SKM-1 treated with dmso at 0.1 percent for 144 hours (cell line): ENCODE results near the gene DNAJC5.
"Not testable (repeated sequence)": the region's sequence is repeated elsewhere in the genome, so short reads cannot be mapped to it uniquely, and the experiment has no call there.

ENCODE experiments used
- DNase-seq: peaks from one replicate; lab custom pipeline; 2025; ENCODE audit not compliant: unreplicated experiment; lab: John Stamatoyannopoulos, UW

Gene DNAJC5, protein sequence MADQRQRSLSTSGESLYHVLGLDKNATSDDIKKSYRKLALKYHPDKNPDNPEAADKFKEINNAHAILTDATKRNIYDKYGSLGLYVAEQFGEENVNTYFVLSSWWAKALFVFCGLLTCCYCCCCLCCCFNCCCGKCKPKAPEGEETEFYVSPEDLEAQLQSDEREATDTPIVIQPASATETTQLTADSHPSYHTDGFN

DNA sequence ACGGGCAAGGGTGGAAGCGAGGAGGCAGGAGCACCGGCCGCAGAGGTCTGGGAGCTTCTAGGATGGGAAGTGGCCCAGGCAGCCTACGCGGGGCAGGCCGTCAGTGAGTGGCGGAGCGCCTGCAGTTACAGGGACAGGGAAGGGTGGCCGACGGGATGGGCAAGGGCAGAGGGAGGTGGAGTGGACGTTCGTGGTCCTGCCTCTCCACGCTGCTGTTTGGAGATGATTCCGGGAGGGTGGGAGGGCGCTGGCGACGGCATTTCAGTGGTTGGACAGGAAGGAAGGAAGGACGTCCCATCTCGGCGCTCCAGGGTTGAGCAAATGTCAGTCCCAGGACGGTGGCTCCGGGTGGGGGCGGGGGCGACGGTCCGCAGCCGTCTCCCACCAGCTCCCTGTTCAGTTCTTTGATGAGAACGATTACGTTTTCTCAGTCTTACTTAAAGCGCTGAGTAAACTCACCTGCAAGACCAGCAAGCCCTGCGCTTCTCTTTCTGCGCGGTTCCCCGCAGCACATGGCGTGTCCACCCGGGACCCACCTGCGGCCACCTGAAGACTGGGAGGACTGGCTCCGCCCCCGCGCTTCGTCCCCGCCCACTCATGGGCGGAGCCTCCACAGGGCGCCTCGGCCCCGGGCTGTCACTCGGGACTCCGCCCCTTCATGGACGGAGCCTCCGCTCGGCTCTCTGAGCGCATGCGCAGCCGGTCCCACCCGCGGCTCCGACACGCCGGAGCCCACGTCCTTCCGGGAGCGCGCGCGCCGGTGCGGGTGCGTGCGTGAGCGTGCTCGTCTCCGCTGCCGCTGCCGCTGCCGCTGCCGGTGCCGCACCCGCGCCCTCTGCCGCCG is at the start of gene DNAJC5:
Gene DNAJC5, plus strand, starts transcription at position 769 of the 844 bp plus-strand sequence. CDS start 33,220 bp downstream, outside the sequence.
- DNase-seq: peak; percentile 83

DNA sequence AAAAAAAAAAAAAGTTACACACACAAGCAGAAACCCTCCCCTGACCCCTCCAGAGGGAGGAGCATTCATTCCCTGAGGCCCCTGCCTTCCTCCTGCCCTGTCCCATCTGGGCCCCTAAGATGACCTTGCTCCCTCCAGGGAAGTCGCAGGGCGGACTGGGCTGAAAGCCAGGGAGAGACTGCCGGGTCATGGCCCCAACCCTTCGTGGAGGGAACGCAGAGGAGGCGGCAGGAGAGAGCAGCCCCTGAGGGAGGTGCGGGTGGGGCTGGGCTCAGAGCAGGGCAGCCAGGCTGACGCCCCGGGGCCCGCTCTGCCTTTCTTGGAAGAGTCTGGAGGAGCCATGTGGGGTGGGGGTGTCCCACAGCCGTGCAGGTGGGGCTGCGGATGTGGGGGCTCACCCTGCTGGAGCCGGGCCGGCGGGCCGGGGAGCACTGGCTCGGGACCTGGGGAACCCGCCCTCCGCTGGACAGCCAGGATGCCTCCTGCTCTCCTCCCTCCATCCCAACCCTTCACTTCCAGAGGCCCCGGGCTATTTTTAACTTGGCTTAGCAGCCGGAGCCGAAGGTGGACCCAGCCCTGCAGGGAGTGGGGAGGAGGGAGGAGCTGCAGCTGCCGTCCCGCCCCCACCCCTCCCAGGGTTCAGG is 48.7 kb upstream of the DNAJC5 start:
- DNase-seq: no peak

DNA sequence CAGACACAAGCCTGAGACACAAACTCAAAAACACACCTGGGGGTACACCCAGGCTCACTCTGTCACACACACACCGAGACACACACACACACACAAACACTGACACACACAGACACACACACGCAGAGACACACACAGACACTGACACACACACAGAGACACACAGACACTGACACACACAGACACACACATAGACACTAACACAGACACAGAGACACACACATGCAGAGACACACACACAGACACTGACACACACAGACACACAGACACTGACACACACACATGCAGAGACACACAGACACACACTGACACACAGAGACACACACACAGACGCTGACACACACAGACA is 48.1 kb upstream of the DNAJC5 start:
- no peak for DNase-seq

DNA sequence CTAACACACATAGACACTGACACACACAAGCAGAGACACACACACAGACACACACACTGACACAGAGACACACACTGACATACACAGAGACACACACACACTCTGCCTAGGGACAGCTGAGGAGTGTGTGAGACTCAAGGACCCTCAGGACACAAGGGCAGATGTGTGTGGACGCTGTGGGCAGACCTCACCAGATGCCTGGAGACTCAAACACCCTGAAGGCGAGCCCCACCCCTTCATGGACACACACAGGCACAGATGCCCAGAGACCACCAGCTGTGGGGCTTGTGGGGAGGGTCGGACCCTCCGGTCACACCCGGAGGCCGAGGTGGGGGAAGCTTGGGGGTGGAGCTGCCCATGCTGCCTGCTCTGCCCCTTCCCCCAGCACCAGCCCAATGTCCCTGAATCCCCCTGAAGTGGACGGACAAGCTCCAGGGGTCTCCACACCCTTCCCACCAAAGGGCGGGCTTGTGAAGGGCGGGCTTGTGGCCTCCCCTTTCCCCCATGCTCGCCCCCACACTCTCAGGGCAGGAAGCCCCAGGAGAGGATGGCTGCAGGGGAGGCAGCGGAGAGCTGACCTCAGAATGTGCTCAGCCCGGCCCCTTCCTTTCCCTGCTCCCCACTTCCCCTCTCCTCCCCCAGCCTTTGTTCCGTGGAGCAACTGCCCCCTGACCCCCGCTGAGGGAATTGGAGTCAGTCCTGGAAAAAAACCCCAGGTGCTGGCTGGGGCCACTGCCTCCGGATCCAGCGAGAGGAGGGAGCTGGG is 47.5 kb upstream of the DNAJC5 start:
- DNase-seq: peak; percentile 36

DNA sequence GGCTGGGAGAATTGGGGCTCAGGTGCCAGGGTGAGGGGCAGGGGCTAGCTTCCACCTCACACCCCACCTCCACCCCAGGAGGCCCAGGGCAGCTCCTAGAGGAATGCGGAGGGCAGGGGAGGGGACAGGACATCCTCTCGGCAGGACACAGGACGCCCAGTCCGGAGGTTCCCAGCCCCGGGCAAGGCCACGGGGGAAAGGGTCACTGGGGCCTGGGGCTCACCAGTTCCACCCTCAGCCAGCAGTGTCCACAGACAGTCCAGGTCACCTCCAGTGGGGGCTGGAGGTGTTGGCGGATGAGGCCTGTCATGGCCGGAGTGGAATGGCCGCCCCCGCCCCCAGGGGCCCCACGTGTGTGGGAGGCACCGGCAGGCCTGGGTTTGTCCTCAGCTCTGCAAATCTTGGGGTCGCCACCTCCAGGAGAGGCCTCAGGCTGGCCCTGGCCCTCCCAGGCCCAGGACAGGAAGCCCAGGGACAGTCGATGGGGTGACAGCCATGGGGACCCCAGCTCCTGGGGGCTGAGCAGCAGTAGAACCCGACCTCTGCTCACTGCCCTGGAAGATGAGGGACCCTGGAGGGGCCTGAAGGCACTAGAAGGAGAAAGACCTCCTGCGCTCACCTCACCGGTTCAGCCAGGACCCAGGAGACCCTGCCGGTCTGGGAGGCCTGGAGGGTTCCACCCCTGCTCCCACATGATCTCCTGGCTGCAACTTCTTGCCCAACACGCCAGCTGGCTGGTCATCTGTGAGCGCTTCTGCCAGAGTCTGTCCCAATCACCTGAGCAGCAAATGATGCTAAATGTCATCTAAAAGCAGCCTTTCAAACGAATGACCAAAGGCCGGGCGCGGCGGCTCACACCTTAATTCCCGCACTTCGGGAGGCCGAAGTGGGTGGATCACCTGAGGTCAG is 46.7 kb upstream of the DNAJC5 start:
- no peak for DNase-seq

DNA sequence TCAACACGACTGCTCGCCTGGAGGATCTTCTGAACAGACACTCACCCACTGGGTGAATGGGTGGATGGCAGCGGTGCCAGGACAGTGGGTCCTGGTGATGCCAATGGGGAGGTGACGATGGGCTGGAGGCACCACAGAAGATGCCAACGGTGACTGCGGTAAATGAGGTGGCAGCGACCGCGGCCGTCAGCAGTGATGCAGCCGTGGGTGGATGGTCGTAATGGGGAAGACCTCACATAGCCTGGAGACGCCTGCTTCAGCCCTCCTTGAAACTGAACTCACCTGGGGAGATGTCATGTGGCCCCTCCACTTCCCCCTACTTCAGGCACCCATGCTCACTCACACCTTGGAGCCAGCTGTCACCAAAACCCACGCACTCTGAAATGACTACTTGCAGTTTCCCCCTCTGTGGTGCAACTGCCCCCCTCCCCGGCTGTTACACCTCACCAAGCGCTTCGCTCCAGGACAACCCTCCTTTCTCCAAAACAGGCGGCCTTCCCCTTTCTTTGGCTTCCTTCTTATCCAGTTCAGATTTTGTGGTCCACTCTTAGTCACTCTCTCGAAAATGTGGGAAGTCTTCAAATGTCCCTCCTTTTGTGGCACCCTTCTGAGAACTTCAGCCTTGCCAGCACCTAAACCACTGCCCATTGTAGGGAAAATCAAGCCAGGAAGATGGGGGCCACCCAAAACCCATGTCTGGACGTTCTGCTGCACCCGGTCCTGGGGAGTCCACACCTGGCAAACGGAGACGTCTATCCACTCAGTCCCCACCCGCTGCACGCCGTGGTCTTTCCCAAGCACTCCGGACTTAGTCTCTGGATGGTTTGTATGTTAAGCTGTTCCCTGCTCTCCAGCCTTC is 44.0 kb upstream of the DNAJC5 start:
- DNase-seq: peak; percentile 30

DNA sequence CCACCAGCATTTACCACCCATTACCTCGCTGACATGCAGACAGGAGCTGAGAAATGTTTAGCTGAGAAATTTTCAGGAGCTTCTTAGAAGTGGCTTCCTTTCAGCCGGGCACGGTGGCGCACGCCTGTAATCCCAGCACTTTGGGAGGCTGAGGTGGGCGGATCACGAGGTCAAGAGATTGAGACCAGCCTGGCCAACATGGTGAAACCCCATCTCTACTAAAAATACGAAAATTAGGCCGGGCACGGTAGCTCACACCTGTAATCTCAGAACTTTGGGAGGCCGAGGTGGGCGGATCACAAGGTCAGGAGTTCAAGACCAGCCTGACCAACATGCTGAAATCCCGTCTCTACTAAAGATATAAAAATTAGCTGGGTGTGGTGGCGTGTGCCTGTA is 43.4 kb upstream of the DNAJC5 start:
- DNase-seq: not testable (repeated sequence)

DNA sequence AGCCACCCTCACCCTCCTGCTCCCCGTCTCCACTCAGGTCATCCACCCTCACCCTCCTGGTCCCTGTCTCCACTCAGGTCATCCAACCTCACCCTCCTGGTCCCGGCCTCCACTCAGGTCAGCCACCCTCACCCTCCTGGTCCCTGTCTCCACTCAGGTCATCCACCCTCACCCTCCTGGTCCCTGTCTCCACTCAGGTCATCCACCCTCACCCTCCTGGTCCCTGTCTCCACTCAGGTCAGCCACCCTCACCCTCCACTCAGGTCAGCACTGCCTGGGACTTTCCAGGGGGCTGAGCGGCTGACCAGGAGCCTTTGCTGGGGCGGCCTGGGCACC is 41.2 kb upstream of the DNAJC5 start:
- not testable (repeated sequence) for DNase-seq

DNA sequence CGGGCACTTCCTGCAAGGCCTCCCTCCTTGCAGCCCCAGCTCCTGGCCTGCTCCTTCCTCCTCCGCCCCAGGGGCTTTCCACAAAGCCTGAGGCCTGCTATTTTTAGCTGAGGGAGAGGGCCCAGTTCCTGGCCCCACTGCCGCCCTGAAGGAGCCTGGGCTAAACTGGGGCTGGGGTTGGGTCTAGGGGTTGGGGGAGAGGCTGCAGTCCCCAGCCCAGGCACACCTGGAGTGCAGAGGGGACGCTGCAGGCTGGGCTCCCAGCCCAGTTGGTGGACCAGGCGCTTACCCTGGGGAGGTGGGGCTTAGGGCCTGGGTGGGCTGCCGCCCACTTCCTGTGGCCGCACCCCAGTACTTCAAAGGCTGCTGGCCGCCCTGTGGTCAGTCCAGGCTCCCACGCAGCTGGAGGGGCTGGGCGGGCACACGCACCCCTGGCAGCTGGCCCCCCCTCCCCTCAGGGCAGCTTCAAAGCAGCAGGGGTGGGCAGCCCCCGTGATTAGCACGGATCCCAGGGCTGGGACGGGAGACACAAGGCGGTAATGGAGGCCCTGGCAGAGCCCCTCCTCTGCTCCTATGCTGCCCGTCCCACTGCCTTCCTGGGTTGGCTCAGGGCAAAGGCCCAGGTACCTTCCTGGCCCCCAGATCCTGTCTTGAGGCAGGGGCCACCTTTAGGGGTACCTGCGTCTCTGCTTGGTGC is 40.7 kb upstream of the DNAJC5 start:
- DNase-seq: no peak

DNA sequence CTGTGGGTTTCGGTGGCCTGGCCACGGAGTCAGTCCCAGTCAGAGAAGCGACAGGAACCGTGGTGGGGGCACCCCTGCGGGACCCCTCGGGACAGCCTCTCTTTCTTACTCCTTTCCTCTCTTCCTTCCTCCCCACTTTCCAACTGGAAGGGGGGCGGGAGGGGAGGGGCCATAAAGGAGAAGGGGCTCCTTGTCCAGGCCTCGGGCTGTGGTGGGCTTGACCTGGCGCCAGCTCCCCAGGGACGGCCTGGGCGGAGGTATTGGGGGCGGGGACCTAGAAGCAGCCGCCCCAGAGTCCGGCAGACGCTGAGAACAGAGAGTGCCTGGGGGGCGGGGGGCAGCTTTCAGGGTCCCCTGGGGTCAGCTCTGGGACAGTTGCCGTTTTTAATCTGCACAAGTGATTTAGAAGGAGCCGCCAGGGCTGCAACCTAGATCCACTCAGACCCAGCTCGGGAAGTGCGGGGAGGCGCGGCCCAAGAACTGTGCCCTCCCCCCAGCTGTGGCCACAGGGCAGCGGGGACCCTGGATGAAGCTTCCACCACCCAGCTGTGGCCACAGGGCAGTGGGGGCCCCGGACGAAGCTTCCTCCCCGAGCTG is 40.1 kb upstream of the DNAJC5 start:
- no peak for DNase-seq

DNA sequence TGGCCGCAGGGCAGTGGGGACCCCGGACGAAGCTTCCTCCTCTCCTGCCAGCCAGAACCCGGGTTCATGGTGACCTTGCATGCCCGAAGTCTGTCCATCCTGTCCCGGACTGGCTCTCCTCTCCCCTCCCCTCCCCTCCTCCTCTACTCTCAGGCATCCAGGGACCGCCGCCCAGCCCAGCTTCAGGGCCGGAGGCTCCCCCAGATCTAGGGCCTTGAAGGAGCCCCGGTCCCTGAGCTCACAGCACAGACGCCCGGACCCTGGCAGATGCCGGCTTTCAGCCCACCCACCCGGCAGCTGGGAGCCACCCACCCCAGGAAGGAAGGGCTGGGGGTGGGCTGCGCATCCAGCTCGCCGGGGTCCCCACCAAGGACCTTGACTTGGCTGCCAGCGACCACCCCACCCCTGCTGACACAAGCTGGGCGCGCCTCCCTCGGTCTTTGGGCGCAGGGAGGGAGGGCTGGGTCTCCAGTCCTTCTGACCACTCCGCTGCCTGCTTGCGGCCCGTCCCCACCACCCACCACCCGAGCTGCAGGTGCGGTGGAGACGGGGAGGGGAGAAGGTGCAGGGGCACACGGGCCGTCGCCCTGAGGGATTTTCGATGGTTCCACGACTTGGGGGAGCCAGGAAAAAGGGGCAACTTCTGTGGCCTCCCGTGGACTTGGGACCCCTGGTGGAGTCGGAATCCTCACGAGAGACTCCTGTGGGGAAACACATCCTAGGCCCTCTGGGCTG is 39.4 kb upstream of the DNAJC5 start:
- DNase-seq: no peak

DNA sequence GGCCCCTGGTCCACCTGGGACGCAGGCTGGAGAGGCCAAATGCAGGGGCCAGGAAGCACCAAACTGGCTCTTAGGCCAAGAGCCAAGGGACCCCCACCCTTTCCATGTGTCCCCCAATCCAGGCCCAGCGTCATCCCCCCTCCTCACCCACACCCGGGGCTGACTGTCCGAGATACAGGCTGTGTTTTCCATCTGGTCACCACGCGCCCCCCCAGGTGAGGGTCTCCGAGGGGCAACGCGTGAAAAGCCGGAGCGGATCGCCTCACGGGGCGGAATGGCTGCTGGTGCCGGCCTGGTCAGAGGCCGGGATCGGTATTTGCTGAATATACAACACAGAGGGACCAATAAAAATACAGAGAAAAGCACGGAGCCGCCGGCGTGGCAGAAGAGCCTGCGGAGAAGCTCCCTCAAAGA is 38.8 kb upstream of the DNAJC5 start:
- DNase-seq: no peak

DNA sequence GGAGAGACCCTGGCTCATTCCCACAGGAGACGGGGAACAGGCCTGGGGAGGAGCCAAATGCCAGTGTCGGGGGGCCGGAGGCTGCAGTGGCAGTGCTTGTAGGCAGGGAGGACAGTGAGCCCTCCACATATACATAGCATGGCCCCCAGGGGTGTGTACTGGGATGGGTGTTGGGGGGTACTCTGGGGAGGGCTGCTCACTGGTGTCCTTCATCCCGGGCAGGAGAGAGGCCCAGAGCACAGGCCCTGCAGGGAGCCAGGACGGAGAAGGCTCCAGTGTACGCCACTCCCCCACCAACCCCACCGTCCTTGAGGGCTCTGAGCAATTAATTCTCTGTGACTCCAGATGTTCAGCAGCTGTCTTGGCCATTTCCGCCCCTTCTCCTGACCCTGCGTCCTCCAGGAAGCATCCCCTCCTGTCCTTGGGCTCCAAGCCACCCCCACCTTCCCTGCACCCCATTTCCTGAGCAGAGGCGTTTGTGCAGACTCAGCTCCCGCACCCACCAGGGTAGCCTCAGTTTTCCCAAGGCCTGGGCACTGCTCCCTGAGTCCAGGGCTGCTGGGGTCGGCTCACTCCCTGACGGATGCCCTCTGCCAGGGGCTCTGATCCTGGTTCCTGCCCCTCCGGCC is 37.0 kb upstream of the DNAJC5 start:
- DNase-seq: no peak

DNA sequence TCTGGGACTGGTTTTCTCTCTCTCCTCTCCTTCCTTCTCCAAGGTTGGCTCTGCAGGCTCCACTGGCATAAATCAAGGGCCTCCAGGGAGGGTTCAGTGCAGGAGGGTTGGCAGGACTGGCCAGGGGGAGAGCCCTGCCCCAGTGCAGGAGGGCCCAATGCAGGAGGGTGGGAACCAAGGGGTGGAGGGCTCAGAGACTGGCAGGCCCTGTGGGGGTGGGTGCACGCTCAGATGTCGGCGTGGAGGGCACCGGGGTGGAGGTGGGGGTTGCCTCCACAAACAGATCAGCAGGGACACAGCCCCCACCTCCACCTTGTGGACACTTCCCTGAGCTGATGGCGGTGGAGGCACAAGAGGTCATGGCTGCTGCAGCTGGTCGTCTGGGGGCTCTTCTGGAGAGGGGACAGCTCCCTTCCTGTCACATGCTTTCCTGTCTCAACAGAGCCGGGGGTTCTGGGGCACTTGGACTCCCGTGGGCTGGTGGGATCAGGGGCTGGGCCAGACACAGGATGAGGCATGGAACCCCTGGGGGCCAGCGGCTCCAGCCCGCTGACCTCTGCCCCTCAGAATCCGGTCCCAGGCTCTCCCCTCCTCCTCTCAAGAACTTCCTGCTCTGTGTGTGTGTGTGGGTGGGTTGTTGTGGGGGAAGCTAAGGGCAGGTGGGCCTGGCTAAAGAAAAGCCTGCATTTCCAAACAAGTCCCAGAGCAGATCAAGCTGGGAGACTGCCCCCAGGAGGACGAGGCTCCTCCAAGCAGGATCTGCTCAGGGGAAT is 36.3 kb upstream of the DNAJC5 start:
- no peak for DNase-seq

DNA sequence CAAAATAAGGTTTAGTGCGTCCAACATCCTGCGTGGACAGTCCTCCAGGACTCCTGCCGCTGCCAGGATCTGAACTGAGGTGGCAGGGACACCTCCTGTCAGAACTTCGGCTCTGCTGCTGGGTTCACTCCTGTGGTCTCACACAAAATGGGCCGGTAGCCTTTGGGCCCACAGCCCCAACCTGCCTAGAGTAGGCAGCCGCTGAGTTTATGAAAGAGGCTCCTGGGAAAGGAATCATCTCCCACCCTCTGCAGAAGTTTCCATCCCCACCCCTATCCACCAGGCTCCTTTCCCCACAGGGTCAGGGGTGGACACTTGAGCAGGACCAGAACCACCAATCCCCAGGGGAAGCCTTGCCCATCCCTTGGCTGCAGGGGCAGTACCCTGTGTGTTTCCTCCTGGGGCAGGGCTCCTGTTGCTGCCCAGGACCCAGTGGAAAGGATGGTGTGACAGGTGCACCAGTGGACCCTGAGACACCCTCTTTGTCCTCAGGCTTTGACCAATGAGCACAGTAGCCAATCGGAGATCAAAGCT is 35.7 kb upstream of the DNAJC5 start:
- no peak for DNase-seq

DNA sequence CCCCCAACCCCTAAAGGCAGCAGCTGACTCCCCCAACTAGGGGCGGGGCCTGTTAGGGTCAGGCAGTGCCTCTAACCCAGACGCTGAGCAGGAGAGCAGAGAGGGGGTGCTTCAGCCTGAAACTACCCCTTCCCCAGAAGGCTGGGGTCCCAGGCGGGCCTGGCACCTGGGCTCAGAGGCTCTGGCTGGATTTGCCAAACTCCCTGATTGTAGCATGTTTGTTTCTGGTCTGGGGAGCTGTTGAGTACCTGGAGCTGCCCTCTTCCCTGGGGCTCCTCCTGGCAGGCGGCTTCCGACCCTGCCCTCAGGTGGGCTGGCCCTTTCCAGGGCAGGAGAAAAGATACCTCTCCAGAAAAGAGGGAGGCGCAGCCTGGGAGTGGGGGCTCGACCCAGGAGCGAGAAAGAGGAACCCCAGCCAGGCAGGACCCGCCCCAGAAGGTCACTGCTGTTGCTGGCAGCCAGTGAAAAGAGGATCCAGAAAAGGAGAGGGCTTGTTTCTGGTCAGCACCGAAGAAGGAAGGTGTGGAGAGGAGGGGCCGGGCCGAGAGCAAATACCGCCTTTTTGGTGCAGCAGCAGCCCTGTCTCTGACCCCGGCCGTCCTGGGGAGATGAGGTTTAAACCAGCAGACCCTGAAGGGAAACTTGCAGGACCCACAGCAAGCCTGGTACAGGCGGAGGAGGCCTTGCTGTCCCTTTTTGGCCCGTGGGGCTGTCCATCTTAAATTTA is 34.4 kb upstream of the DNAJC5 start:
- DNase-seq: peak; percentile 87
